NOMO-1 treated with dmso at 0.1 percent for 144 hours (cell line): ENCODE data around the gene ZMAT2.
"Not testable (repeated sequence)": the region's sequence is repeated elsewhere in the genome, so short reads cannot be mapped to it uniquely, and the experiment has no call there.

Experiments
- DNase-seq: peaks from one replicate; lab custom pipeline; 2025; ENCODE audit not compliant: unreplicated experiment; lab: John Stamatoyannopoulos, UW

The ZMAT2 gene, protein sequence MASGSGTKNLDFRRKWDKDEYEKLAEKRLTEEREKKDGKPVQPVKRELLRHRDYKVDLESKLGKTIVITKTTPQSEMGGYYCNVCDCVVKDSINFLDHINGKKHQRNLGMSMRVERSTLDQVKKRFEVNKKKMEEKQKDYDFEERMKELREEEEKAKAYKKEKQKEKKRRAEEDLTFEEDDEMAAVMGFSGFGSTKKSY

DNA sequence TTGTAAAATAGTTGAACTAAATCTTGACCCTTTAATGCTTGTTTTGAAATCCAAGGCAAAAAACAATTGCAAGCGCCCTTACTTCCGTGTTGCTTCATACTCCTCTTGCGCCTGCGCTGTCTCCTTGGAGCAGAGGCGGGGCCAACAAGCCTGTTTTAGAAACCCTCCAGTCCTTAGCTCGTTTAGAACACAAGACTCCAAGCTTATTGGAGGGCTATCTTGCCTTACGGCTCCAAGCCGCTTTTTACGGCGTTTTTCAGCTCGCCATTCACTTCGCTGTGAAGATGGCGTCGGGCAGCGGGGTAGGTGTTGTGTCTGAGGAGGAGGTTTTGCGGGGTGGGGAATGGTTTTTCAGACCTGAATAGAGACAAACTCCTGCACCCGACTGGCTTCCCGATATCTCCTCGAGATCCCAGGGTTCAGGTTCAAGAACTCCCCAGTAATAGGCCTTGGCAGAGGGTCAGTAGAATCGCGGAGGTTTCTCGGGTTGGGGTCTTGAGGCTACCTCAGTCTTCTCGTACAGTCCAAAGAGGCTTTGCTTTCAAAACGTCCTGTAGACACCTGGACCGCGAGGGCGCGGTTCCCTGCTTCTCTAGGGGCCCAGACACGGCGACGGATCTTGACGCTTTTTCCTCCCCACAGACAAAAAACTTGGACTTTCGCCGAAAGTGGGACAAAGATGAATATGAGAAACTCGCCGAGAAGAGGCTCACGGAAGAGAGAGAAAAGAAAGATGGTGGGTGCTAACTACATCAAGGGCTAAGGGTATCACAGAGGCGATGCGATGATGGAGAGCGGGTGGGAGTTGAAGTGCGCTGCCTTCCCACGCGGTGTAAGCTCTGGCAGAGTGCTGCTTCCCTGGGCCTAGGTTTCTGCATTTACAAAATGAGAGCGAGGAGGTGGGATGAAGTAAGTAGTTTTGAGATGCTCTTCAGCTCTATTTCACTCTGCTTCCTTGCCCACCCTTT is at the start of gene ZMAT2:
TSS of gene ZMAT2 (plus strand) at position 271 of the 968 bp plus-strand sequence. CDS start at position 285, 14 bp downstream.
- DNase-seq: peak; percentile 97

DNA sequence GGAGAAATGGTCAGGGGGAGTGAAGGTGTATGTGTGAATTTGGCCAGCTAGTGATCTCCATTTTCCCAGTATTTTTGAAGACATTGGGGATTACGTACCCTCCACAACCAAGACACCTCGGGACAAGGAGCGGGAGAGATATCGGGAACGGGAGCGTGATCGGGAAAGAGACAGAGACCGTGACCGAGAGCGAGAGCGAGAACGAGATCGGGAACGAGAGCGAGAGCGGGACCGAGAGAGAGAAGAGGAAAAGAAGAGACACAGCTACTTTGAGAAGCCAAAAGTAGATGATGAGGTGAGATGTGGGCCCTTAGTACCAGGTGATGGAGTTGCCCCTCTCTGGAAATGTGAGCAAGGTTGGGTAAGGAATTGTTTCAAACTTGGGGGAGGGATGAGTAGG is 41.4 kb upstream of the ZMAT2 start:
- DNase-seq: no peak

DNA sequence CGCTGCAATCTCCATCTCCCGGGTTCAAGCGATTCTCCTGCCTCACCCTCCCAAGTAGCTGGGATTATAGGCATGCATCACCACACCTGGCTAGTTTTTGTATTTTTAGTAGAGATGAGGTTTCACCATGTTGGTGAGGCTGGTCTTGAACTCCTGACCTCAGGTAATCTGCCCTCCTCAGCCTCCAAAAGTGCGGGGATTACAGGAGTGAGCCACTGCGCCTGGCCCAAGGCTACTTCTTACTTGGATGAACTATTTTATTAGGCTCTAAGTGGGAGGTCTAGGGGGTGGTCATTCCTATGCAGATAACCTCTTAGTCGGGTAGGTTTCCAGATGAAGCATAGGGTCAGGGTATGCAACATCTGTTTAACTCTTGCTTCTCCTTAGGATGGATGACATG is 39.9 kb upstream of the ZMAT2 start:
- not testable (repeated sequence) for DNase-seq

DNA sequence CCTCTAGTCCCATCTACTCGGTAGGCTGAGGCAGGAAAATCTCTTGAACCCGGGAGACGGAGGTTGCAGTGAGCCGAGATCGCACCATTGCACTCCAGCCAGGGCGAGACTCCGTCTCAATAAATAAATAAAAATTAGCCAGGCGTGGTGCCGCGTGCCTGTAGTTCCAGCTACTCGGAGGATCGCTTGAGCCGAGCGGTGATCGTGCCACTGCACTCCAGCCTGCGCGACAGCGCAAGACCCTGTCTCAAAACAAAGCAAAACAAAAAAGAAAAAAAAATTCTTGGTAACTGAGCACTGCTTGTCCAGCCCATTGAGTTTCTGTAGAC is 36.3 kb upstream of the ZMAT2 start:
- no peak for DNase-seq

DNA sequence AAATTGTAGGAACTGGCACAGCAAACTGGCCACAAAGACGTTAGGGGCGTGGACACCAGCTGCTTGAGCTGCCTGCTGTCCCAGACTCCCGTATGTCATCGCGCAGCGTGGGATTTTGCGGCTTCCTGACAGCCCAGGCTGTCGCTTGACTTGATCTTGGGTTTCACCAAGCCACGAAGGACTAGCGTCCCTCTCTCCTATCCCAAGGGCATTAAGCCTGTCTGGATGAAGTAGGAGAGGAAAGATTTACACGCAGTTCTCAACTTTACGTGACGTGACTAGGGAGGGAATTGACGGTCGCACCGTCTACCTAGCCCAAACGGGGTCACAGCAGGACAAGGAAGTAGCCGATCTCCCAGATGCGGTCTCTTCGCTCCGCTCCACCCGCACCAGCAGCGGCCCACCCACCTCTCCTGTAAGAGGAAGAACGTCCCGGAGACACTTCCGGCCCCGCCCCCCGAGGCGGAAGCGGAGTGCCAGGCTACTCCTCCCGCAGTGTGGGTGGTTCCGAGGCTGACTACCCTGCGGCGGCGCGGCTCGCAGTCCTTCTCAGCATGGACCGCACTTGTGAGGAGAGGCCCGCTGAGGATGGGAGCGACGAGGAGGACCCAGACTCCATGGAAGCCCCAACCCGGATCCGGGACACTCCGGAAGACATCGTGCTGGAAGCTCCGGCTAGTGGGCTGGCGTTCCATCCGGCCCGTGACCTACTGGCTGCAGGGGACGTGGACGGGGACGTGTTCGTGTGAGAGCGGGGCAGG is 35.7 kb upstream of the ZMAT2 start, which contains the start of gene WDR55:
TSS of gene WDR55 (plus strand) at position 546 of the 761 bp plus-strand sequence. CDS start at position 555, 9 bp downstream.
- peak; percentile 96 for DNase-seq

DNA sequence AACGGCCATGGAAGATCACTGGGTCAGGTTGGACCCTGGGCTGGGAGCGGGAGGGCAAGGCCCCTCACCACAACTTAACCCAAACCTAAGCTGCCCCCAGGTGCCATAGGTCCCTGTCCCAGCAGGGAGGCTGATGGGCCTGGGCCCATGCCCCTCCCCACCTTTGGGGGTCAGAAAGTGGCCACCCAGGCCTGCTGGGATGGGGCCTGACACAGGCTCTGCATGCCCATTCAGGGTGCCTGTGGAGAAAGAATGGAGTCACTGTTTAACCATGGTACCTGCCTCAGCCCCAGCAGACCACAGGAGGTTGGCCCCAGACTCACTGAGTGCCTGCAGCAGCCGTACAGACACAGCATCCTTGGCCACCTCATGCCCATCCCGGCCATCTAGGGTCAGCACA is 29.2 kb upstream of the ZMAT2 start:
- not testable (repeated sequence) for DNase-seq

DNA sequence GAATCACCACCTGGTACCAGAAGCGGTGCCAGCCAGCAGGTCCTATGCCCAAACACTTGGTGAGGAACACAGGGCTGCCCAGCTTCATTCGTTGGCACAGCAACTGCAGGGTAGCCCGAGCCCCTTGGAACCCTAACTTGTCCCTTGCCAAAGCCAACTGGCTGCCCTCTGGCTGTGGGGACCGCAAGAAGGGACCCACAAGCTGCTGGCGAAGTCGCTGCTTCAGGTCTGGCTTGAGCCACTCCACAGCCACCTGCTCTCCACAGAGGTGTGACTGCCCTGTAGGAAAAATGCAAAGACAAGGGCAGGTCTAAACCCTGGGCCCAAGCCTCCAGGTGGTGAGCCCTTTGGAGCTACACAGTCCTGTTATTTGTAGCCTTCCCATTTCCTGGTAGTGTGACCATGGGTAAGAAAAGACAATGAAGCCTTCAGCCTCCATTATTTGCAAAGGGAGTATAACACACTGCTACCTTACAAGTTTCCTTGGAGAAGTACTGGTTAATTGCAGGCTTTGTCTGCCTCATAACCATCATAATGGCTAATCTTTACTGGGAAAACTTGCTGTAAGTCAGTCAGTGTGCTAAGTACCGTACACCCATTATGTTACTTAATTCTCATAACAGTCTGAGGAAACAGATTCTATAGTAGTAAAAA is 28.6 kb upstream of the ZMAT2 start:
- DNase-seq: no peak

DNA sequence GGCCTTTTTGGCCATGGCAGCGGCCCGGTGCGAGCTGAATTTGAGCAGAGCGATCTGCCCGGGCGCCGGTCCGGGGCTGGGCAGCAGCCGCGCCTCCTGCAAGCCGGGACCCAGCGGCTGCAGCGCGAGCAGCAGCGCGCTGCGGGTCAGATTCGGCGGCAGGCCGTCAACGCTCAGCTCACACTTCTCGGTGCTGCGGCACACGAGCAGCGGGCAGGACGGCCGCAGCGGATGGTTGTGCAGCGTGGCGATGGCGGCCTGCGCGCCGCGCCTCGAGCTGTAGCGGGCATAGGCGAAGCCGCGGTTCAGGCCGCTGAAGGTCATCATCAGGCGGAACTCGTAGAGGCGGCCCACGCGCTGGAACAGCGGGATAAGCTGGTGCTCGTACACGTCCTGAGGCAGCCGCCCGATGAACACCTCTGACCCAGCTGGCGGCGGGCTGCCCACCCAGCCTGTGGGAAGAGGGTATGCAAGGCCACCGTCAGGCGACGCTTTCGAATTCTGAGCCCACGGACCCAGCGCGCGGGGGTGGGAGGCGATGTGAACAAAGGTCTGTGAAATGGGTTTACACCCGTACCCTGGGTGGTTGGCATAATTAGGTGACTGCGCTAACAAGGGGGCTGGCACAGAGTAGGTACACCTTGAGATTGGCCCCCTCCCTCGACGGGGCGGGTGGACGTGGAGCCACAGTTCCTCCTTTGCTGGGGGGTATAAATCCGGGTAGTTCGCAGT is 27.6 kb upstream of the ZMAT2 start:
- no peak for DNase-seq

DNA sequence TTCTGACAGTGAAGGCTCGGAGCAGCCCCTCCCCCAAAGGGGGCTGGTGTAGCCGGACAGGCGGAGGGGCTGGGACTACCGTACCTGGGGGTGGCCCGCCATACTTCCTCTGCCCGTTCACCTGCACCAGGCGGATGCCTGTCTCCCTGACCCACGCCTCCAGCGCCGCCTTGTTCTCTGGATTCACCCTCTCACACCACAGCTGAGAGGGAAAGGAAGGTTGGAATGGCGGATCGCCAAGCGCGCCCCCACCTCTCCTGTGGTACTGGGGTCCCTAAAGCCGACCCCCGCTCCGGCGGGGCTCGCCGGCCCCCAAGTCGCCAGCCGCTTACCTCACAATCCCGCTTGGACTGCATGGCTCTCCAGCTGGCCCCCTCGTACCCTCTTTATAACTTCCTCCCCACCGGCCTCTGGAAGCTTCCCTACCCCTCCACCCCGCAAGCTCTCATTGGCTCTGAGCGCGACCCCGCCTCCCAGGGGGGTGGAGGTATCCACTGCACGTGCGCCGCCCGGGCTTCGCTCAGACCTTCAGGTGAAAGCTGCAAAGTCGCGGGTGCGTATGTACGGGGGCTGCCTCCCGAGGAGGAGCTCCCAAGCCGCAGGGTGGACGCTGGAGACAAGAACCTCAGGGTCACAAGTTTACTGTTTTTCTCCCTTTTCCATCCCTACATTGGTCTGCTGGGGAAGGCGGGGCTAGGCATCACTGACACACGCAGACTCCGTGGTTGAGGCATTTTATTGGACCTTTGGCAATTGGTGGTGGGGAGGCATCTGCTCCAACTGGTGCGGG is 26.9 kb upstream of the ZMAT2 start, which contains the start of gene DND1:
TSS of gene DND1 (minus strand) at position 390 of the 790 bp plus-strand sequence. CDS start at position 356, 34 bp downstream.
- no peak for DNase-seq

DNA sequence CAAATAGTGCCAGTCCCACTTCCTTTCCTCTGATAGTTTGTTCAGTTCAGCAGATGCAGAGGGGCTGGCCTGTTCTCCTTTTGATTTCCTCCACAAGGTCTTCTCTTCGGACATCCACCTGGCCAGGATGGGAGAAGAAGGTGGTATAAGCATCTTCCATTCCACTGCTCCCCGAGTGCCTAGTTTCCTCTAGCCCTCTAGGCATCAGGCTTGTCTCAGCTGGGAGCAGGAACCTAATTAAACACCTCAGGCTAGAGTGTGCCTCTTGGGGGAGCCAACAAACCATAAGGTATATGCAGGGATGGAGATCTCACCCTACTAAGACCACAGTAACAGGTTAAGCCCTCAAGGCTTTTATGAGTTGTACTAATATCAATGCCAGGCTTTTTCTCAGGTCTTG is 26.0 kb upstream of the ZMAT2 start:
- DNase-seq: no peak

DNA sequence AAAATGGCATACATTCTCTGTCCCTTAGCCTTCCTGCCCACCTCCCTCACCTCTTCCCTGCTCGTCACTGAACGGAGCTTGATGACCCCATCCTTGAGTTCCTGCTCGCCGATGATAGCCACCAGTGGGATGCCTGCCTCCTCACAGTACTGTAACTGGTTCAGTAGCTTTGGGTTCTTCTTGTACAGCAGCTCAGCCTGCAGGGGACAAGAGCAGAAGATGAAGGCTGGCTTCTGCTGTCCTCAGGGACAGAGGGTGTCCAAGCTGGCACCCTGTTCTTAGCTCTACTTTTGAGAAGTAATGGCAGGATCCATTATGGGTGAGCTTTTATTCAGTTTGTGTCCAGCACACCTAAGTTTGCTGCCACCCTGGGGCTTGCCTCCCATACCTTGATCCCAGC is 25.6 kb upstream of the ZMAT2 start:
- no peak for DNase-seq

DNA sequence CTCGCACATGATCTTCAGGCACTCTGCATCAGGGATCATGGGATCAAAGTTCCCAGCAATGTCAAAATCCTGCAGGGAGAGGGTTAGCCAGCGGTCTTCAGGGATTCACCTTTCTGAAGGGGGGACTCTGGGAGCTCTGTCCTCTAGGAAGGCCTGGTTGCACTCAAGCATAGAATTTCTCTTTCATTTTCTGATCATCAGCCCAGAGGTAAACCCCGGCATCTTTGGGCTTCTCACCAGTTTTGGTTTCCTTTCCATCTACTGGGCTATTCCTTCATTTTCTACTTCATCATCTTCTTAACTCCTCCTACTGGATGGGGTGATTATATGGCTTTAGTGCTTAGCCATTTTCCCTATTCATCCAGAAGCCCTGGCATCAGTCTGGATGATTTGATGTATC is 22.3 kb upstream of the ZMAT2 start:
- no peak for DNase-seq

DNA sequence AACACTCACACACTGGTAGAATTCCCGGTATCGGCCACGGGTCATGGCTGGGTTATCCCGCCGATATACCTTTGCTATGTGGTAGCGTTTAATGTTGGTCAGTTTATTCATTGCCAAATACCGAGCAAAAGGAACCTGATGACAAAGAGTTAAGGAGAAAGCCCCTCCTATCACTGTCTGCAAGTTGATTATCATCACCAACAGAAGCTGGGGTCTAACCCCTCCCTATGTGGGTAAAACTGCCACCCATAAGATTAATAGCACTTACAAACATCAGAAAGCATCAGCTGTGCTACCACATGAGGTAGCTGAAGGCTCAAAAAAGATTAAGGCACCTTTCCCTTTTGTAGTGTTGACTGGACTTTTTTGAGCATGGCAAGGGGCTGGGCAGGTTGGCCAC is 21.3 kb upstream of the ZMAT2 start:
- no peak for DNase-seq

DNA sequence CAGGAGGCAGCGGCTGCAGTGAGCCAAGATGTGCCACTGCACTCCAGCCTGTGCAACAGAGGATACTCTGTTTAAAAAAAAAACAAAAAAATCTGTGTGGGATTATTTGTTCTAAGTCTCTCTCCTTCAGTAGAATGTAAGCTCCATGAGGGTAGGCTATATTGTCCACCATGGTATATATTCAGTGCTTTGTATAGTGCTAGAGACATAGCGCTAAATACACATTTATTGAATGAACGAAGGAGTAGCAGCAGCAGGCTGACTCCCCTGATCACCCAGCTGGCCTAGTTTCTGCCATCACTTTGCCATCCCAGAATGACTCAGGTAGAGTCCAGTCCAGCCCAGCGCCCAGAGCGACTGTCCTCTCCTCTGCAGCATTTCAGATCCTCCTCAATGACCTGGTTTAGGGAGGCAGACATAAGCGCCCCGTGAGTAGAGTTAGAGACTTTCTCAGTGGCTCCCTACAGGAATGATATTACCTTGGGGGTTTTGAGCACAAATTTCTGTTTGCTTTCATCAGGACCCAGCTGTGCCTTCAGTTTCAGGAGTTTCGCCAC is 9.8 kb upstream of the ZMAT2 start:
- no peak for DNase-seq

DNA sequence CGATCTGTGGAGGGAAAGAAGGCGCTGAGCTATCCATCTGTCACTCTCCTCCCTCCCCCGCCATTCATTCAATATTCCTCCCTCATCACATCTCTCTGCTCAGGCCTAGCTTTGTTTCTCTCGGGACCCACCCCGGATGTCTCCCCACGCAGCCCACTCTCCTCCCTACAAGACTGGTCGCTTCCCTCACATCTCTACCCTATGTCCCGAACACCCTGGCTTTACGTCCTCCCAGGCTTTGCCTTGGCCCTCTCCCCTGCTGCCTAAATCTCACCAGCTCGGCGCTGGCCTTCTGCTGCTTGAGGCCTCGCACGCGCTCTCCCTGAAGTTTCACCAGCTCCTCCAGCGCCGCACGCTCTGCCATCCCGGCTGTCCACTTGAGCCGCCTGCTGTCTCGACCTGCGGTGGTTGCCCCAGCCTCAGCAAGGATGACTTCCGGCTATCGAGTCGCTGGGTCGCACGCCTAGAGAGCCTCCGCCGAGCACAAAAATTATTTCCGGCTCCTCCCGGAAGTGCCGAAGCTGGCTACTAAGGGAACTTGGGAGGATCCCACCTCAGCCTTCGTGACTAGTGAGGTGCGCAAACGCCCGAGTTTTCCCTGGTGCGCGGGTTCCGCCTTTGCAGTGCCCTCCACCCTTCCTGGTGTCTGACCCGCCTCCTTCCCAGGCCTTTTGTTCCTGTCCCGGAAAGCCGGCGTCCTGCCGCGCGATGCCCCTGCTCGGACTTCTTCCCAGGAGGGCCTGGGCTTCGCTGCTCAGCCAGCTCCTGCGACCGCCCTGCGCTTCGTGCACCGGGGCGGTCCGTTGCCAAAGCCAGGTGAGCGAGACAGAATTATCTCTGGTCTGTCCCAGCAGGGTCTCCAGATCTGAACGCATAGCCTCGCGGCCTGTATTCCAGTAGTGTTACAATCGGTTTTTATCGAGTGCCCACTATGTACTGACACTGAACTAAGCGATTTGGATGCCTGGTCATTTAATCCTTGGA is 9.0 kb upstream of the ZMAT2 start, which contains the start of the genes HARS1 and HARS2:
TSS of gene HARS1 (minus strand) at position 430 of the 984 bp plus-strand sequence. CDS start at position 364, 66 bp downstream.
TSS of gene HARS2 (plus strand) at position 515 of the 984 bp plus-strand sequence. CDS start at position 709, 194 bp downstream.
- DNase-seq: peak; percentile 90

DNA sequence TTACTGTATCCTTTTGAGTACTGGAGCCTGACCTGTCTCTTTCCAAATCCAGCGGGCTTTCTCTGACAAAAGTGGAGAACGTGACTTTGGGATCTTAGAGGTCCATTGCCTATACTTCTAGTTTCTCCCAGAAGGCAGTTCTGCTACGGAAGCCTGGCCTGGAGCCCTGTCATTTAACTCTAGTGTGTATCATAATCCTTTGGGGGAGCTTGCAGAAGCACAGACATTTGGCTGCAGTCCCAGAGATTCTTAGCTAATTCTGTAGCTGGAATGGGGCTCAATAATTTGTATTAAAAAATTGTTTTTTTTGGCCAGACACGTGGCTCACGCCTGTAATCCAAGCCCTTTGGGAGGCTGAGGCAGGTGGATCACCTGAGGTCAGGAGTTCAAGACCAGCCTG is 6.0 kb upstream of the ZMAT2 start:
- DNase-seq: no peak

DNA sequence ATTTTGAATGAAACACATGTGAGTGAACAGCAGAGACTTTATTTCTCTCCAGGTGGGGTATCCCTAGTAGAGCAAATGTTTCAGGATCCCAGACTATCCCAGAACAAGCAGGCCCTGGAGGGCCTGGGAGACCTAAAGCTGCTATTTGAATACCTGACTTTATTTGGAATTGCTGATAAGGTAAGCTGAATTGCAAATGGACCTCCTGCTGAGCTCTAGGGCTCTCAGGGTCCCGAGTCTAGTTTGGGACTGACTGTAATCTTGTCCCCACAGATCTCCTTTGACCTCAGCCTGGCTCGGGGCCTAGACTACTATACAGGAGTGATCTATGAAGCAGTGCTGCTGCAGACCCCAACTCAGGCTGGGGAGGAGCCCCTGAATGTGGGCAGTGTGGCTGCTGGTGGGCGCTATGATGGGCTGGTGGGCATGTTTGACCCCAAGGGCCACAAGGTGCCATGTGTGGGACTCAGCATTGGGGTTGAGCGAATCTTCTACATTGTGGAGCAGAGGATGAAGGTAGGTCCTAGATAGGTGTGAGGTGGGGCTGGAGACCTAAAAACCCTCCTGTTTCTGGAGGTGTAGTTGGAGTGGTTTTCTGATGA is 3.3 kb upstream of the ZMAT2 start:
- DNase-seq: no peak
